GM23248 (cell line): ENCODE data around the gene DGKQ. TPM values are rescaled to one million over a fixed set of nuclear protein-coding genes. Genes with fewer than 3 reads are reported as not detected.

ENCODE experiments used
- DNase-seq: peaks from one replicate; pipeline ENCODE4 v3.0.0-alpha.2; 2015
- H2AFZ ChIP-seq: fragments of 200-600 bp; sonication (generic); 2 replicates; pipeline ENCODE4 v1.6.1; 2016; ENCODE audit warnings: antibody characterized with exemption
- H3F3A ChIP-seq: fragments of 200-600 bp; sonication (generic); 2 replicates; pipeline ENCODE4 v1.6.1; 2016; ENCODE audit warnings: mild to moderate bottlenecking, antibody characterized with exemption, mixed run types; ENCODE audit not compliant: insufficient read depth
- H3K27ac ChIP-seq: fragments of 200-600 bp; sonication (generic); 2 replicates; pipeline ENCODE4 v1.5.1; 2016; ENCODE audit warnings: mild to moderate bottlenecking
- H3K27me3 ChIP-seq: fragments of 200-600 bp; sonication (generic); replicated peaks from 2 replicates; pipeline ENCODE4 v1.6.1; 2016; ENCODE audit warnings: mild to moderate bottlenecking; ENCODE audit not compliant: insufficient read depth
- H3K36me3 ChIP-seq: fragments of 200-600 bp; sonication (generic); 2 replicates; pipeline ENCODE4 v1.6.1; 2016; ENCODE audit warnings: low read depth, mild to moderate bottlenecking
- H3K4me1 ChIP-seq: fragments of 200-600 bp; sonication (generic); 2 replicates; pipeline ENCODE4 v1.6.1; 2016; ENCODE audit warnings: mild to moderate bottlenecking; ENCODE audit not compliant: insufficient read depth
- H3K4me2 ChIP-seq: fragments of 200-600 bp; sonication (generic); one replicate; pipeline ENCODE4 v1.6.1; 2016; ENCODE audit warnings: mild to moderate bottlenecking; ENCODE audit not compliant: unreplicated experiment
- H3K4me3 ChIP-seq: fragments of 200-600 bp; sonication (generic); 2 replicates; pipeline ENCODE4 v1.5.1; 2016; ENCODE audit warnings: mild to moderate bottlenecking
- H3K79me2 ChIP-seq: fragments of 200-600 bp; sonication (generic); 2 replicates; pipeline ENCODE4 v1.6.1; 2016; ENCODE audit warnings: mild to moderate bottlenecking; ENCODE audit not compliant: insufficient read depth
- H3K9ac ChIP-seq: fragments of 200-600 bp; sonication (generic); 2 replicates; pipeline ENCODE4 v1.6.1; 2016; ENCODE audit warnings: mild to moderate bottlenecking
- H3K9me2 ChIP-seq: fragments of 200-600 bp; sonication (generic); 2 replicates; pipeline ENCODE4 v1.6.1; 2016; ENCODE audit warnings: mixed run types, mild to moderate bottlenecking, moderate library complexity; ENCODE audit not compliant: insufficient read depth
- H3K9me3 ChIP-seq: fragments of 200-600 bp; sonication (generic); one replicate; pipeline ENCODE4 v1.6.1; 2017; ENCODE audit warnings: low read depth
- H4K20me1 ChIP-seq: fragments of 200-600 bp; sonication (generic); 2 replicates; pipeline ENCODE4 v1.6.0; 2016; ENCODE audit not compliant: insufficient read depth
- EZH2 ChIP-seq: fragments of 200-600 bp; sonication (generic); IDR thresholded peaks from 2 replicates; pipeline ENCODE4 v1.6.1; 2018; ENCODE audit warnings: antibody characterized with exemption, mild to moderate bottlenecking; ENCODE audit not compliant: insufficient read depth, poor library complexity, severe bottlenecking
- EZH2phosphoT487 ChIP-seq: fragments of 200-600 bp; sonication (generic); IDR thresholded peaks from 2 replicates; pipeline ENCODE4 v1.6.1; 2018; ENCODE audit warnings: antibody characterized with exemption, moderate library complexity, mild to moderate bottlenecking, low read depth; ENCODE audit not compliant: insufficient read depth
- WGBS, 2 experiments: methylation state at CpG; one replicate each; pipeline ENCODE4 v1.1.6; 2015 to 2017; ENCODE audit warnings: low lambda C conversion rate in 2 of 2, low coverage in 1 of 2; ENCODE audit errors: missing lambda C conversion rate in 2 of 2; 5-methylcytosine and 5-hydroxymethylcytosine counted together
- in situ Hi-C: fragments of 300-500 bp; cut with MboI; formaldehyde crosslinking; loops from 2 replicates; pipeline ENCODE4 v1.15.0; 2020
- polyA plus RNA-seq: library from polyadenylated mRNA; unstranded; fragments of >200 nt; fragmentation: Nextera tagmentation; extraction: Ambion mirVana; gene quantifications from 2 replicates; pipeline ENCODE4 v1.2.1, GENCODE V29; 2016
- total RNA-seq: library from RNA; depleted of rRNA; stranded (reverse); fragments of >200 nt; shearing (Covaris generic); gene quantifications from 2 replicates; pipeline ENCODE4 v1.2.3, GENCODE V29; 2014; rRNA removed

DGKQ gene
- total and polyA plus RNA-seq, 2 experiments from 2014 or later = 1.9 to 18.2 TPM

DNA sequence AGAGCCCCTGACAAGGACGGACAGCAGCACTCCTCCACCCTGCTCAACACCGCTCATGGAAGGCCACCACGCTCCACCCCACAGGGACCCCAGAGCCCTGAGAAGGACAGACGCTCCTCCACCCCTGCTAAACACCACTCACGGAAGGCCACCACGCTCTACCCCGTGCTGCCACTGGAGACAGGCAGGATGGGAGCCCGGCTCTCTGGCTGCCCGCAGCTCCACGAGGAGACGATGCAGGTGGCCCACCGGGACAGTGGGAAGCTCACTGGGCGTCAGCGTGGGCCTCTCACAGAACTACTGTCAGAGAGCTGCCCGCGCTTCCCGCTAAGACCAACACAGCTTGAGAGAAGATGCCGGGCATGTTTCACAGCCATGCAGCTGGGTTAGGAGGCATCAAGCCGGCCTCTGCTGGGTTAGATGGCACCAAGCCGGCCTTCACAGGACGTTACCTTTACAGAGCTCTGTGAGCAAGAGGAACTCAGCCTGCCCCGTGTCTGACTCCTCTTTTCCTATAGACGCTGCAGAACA, 62.1 kb downstream of the DGKQ start:
- Histone ChIP-seq H3K9ac (no peak overlapping the region), H3K9me2 (no peaks in the 10 kb centered on the region), H3K27me3 (no peaks in the 10 kb centered on the region), H4K20me1 (peaks cover 5% of the 10 kb centered on the region; the same call in 1 of the 2 replicates), H3K9me3 (no peaks in the 10 kb centered on the region), H3K4me3 (no peak overlapping the region), H3K4me2 (no peak overlapping the region), H2AFZ (no peak overlapping the region), H3K4me1 (no peaks in the 10 kb centered on the region), H3K36me3 (no peaks in the 10 kb centered on the region), H3K79me2 (peaks cover 84% of the 10 kb centered on the region), H3K27ac (no peak overlapping the region), H3F3A (no peaks in the 10 kb centered on the region)
- 98% methylated on average over 23 of the region's 23 CpGs for WGBS, 2 experiments
- TF ChIP-seq EZH2phosphoT487 (no peak), EZH2 (no peak)
- no peak for DNase-seq
- in situ Hi-C loops = no loop called here

DNA sequence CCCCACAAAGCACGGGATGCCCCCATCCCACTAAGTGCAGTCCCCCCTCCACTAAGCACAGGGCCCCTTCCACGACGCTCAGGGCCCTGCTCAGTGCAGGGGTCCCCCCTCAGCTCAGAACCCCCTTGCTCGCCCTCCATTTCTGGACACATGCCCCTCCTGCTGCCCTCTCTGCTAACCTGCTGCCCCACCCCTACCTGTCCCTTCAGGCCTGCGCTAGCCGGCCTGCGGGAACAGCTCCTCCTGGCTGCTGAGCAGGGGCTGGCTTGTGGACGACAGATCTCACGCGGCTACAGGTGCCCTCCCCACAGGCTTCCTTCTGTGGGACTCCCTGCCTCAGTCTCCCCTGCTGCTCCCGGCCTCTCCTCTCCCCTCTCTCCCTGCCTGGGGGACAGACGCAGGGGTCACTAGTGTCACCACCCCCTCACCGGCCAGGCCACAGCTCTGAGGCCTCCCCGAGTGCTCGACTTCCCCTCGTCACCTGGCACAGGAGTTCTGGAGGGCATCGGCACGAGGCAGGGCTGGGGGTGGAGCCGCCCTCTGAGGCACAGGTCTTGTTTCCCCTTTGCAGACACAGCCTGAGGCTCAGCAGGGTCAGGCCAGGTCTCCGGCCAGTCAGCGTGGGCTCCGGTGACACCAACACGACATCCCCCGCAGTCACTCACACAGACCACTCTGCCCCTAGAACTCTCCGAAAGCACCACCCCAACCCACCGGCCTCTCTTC, 62.8 kb downstream of the DGKQ start:
- TF ChIP-seq EZH2 = no peak
- no peak for TF ChIP-seq EZH2phosphoT487
- Histone ChIP-seq H4K20me1 (peaks cover 5% of the 10 kb centered on the region; the same call in 1 of the 2 replicates), H2AFZ (no peak overlapping the region), H3K9me2 (no peaks in the 10 kb centered on the region), H3K27me3 (no peaks in the 10 kb centered on the region), H3K27ac (no peak overlapping the region), H3K4me3 (no peak overlapping the region), H3K4me2 (no peak overlapping the region), H3K79me2 (peaks cover 84% of the 10 kb centered on the region), H3K9me3 (no peaks in the 10 kb centered on the region), H3F3A (no peaks in the 10 kb centered on the region), H3K36me3 (no peaks in the 10 kb centered on the region), H3K9ac (no peak overlapping the region), H3K4me1 (no peaks in the 10 kb centered on the region)
- in situ Hi-C loops = no loop called here
- WGBS, 2 experiments = 90 to 92% methylated on average over 19 to 26 of the region's 26 CpGs
- DNase-seq = no peak

DNA sequence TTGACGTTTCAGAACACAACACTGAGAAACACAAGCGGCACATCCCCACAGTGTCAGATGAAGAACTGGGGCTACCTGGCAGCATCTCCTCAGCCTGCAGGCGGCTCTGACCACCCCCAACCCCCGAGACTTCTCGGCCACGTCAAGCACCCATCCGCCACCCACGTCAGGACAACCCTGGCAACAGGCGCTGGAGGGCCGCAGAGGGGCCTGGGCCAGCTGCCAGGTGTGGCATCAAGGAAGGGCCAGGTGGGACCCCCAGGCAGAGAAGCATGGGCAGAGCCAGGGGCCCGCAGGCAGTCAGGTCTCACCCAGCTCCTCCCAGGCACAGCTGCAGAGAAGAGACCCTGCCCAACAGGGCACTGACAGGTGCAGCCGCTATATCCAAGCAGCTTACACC, 63.5 kb downstream of the DGKQ start:
- no peaks in the 10 kb centered on the region for H3F3A ChIP-seq
- WGBS, 2 experiments = 93 to 94% methylated on average over 11 to 12 of the region's 12 CpGs
- no peaks in the 10 kb centered on the region for H3K9me2 ChIP-seq
- no peak overlapping the region for H3K4me2 ChIP-seq
- no peak for TF ChIP-seq EZH2phosphoT487
- no peak for TF ChIP-seq EZH2
- no peaks in the 10 kb centered on the region for H3K27me3 ChIP-seq
- H3K4me3 ChIP-seq = no peak overlapping the region
- in situ Hi-C loops = no loop called here
- no peaks in the 10 kb centered on the region for H3K9me3 ChIP-seq
- no peak overlapping the region for H3K9ac ChIP-seq
- no peaks in the 10 kb centered on the region for H3K36me3 ChIP-seq
- H3K27ac ChIP-seq = no peak overlapping the region
- no peak overlapping the region for H2AFZ ChIP-seq
- peaks cover 84% of the 10 kb centered on the region for H3K79me2 ChIP-seq
- H3K4me1 ChIP-seq = no peaks in the 10 kb centered on the region
- H4K20me1 ChIP-seq = no peaks in the 10 kb centered on the region
- DNase-seq = no peak

DNA sequence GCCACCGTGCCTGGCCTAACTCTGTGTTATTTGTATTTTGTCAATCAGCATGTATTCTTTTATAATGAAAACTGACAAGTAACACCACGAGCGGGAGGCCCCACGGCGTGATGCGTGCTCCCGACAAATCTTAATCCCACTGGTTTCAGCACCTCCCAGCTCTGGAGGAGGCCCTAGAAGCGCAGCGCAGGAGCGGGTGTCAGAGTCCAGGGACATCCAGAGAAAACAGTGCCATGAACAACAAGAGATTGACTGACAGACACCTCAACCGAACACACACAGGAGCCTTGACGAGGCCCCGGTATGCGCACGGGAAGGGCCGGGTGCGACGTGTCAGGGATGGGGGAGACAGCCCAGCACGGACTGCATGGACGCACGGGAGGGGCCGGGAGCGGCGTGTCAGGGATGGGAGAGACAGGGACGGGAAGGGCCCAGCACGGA, 64.2 kb downstream of the DGKQ start:
- in situ Hi-C loops = no loop called here
- Histone ChIP-seq H3F3A (no peaks in the 10 kb centered on the region), H3K36me3 (no peaks in the 10 kb centered on the region), H3K9me3 (no peaks in the 10 kb centered on the region), H3K79me2 (peaks cover 81% of the 10 kb centered on the region), H3K4me2 (no peak overlapping the region), H2AFZ (no peak overlapping the region), H4K20me1 (no peaks in the 10 kb centered on the region), H3K9ac (no peak overlapping the region), H3K27me3 (no peaks in the 10 kb centered on the region), H3K4me3 (no peak overlapping the region), H3K4me1 (no peaks in the 10 kb centered on the region), H3K27ac (no peak overlapping the region), H3K9me2 (no peaks in the 10 kb centered on the region)
- 92 to 97% methylated on average over 26 of the region's 26 CpGs for WGBS, 2 experiments
- DNase-seq = no peak
- TF ChIP-seq EZH2 = no peak
- no peak for TF ChIP-seq EZH2phosphoT487

Other genes with a start within 250 kb of the DGKQ start
- gene CPLX1, start 147.4 kb downstream of the DGKQ start, total RNA-seq = not detected in 2 replicates
- gene CPLX1, start 147.4 kb downstream of the DGKQ start, polyA plus RNA-seq = not detected in 2 replicates
- gene GAK, start 41.3 kb downstream of the DGKQ start, total RNA-seq = 86.7 and 88.8 TPM in 2 replicates
- gene GAK, start 41.3 kb downstream of the DGKQ start, polyA plus RNA-seq = 38.0 and 41.1 TPM in 2 replicates
- 36.5 and 38.3 TPM in 2 replicates for gene TMEM175, start 41.1 kb downstream of the DGKQ start, total RNA-seq
- gene TMEM175, start 41.1 kb downstream of the DGKQ start, polyA plus RNA-seq = 29.8 and 31.2 TPM in 2 replicates
- 26.3 and 30.7 TPM in 2 replicates for gene IDUA, start 13.5 kb upstream of the DGKQ start, total RNA-seq
- gene IDUA, start 13.5 kb upstream of the DGKQ start, polyA plus RNA-seq = 26.4 and 28.8 TPM in 2 replicates
- gene SLC26A1, start 19.8 kb upstream of the DGKQ start, total RNA-seq = 0.13 and 0.22 TPM in 2 replicates
- gene SLC26A1, start 19.8 kb upstream of the DGKQ start, polyA plus RNA-seq = 1.6 and 1.8 TPM in 2 replicates
- gene FGFRL1, start 38.1 kb upstream of the DGKQ start, total RNA-seq = 58.7 and 64.9 TPM in 2 replicates
- gene FGFRL1, start 38.1 kb upstream of the DGKQ start, polyA plus RNA-seq = 10.8 and 11.1 TPM in 2 replicates
- gene RNF212, start 140.0 kb upstream of the DGKQ start, total RNA-seq = 0.51 and 2.5 TPM in 2 replicates
- gene RNF212, start 140.0 kb upstream of the DGKQ start, polyA plus RNA-seq = 4.9 and 6.0 TPM in 2 replicates
- gene SPON2, start 199.0 kb upstream of the DGKQ start, total RNA-seq = 3.4 and 6.2 TPM in 2 replicates
- 5.3 and 5.7 TPM in 2 replicates for gene SPON2, start 199.0 kb upstream of the DGKQ start, polyA plus RNA-seq